Activated T-cell treated with anti-CD3 and anti-CD28 coated beads, Interleukin-2, amount 50 U/mL, for 1 hour (primary cell): Measurements from ENCODE around the gene SLC2A14.
"Not testable (repeated sequence)": the region's sequence is repeated elsewhere in the genome, so short reads cannot be mapped to it uniquely, and the experiment has no call there.

Experiments
- DNase-seq: peaks from one replicate; pipeline ENCODE4 v3.0.0-alpha.2; 2020

Gene SLC2A14

GRCh38 chr12:7869137-7869536 is 3.6 kb downstream of the SLC2A14 start:
- DNase-seq, result no peak

GRCh38 chr12:7868391-7868790 is 4.3 kb downstream of the SLC2A14 start:
- DNase-seq, result no peak

GRCh38 chr12:7864601-7865150 is 8.0 kb downstream of the SLC2A14 start:
- no peak for DNase-seq

GRCh38 chr12:7862814-7863348 is 9.8 kb downstream of the SLC2A14 start:
- DNase-seq, result peak; percentile 37

DNA sequence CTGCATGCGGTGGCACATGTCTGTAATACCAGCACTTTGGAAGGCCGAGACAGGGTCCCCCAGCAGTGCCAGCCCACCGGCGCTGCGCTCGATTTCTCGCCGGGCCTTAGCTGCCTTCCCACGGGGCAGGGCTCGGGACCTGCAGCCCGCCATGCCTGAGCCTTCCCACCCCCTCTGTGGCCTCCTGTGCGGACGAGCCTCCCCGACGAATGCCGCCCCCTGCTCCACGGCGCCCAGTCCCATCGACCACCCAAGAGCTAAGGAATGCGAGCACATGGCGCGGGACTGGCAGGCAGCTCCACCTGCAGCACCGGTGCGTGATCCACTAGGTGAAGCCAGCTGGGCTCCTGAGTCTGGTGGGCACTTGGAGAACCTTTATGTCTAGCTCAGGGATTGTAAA is 10.4 kb downstream of the SLC2A14 start:
- DNase-seq, result not testable (repeated sequence)

DNA sequence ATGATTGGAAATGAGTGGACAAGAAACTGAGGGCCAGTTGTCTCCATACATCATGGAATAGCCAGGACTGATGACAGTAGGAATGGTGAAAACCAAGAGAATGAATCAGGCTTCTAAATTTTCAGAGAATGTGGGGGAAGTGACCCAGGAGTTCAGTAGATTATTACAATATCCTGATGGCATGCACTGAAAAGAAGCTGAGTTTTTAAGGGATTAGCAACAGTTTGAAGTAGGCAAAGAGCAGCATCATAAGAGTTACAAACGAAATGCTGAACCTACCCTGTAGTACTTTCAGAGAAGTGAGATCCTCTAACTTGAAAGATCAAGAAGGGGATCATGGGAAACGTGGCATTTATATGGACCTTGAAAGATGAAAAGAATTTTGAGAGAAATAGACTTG is 13.2 kb downstream of the SLC2A14 start:
- DNase-seq, result no peak

DNA sequence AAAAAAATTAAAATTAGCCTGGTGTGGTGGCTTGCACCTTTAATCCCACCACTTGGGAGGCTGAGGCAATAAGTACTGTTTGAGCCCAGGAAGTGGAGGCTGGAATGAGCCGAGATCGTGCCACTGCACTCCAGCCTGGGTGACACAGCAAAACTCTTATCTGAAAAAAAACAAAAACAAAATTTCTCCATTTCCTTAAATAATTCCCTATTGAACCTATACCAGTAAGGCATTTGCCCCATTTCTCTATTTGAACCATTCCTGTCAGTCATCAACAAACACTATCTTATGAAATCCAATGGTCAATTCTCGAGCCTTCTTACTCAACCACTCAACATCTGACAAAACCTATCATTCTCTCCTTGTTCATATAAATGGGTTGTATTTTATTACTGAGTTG is 14.7 kb downstream of the SLC2A14 start:
- DNase-seq, result no peak

GRCh38 chr12:7856516-7856915 is 16.2 kb downstream of the SLC2A14 start:
- no peak for DNase-seq

- DNase-seq, result no peak
Measured at GRCh38 chr12:7853557-7853956, 19.2 kb downstream of the SLC2A14 start.

GRCh38 chr12:7851622-7852081 is 21.1 kb downstream of the SLC2A14 start:
- not testable (repeated sequence) for DNase-seq

DNA sequence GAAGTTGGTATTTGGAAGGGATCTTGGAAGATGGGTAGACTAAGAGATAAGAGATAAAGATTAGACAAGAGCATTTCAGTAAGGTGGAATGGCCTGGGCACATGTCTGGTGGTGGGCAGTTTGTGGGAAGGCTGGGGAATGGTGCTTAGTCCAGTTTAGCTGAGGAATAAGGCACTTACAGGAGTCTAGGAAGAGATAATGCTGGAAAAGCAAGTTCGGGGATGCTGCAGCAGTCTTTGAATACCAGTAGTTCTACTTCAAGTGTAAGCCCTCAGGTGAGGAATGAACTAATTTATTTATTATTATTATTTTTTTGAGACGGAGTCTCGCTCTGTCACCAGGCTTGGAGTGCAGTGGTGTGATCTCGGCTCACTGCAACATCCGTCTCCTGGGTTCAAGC is 22.6 kb downstream of the SLC2A14 start:
- not testable (repeated sequence) for DNase-seq

GRCh38 chr12:7848098-7848422 is 24.7 kb downstream of the SLC2A14 start:
- not testable (repeated sequence) for DNase-seq

DNA sequence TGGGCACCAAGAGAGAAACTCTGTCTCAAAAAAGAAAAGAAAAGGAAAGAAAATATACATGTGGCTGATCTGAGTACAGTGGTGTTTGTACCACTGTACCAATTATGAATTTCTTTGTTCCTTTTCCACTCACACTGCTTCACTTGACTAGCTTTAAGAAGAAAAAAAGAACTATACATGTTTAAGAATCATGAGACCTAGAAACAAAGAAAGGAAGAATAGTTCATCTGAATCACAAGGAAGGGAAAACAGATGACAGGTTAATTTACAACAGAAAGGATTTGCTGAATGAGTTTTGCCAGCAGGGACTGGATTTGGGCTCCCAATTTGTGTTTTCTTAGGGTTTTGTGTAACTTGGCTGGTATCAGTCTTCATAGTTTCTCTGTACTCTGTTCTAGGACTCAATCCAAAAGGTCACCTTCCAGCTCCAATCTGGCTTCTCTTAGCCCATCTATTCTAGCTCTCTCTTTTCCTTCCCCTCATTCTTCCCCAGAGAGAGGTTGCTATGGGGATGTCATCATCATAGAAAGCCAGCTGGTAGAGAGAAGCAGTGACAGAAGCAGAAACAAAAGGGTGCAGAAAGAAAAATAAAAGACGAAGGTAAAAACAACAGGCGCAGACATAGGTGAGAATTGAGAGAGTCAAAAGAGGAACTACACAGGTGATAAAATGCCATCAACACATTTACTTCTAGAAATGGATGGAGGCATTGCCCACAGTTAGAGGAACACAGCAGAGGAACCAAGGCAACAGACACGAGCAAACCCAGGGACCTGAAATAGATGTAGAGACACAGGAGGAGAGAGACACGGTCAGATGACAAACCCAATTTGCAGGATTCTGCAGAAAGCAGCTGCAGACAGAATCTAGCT is 25.3 kb downstream of the SLC2A14 start:
- DNase-seq, result not testable (repeated sequence)

GRCh38 chr12:7844116-7844515 is 28.6 kb downstream of the SLC2A14 start:
- no peak for DNase-seq

- not testable (repeated sequence) for DNase-seq
Measured at GRCh38 chr12:7843583-7843982, 29.1 kb downstream of the SLC2A14 start.

DNA sequence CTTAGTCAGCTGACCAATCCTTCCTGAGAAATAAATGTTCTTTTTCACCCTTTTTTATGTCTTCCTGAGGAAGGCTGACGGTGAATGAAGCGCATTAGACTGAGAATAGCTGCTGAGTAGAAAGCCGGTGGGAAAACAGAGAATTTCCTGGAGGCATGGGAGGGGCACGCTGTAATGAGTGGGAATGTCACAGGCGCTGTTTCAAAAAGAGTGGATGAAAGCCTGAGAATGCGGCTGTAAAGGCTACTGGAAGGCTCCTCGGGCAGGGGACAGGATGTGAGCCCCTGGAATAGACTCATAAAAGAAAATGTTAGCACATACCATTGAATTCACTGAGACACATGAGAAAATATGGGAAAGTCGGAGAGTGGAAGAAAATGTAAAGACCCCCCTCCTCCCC is 29.6 kb downstream of the SLC2A14 start:
- DNase-seq, result not testable (repeated sequence)

DNA sequence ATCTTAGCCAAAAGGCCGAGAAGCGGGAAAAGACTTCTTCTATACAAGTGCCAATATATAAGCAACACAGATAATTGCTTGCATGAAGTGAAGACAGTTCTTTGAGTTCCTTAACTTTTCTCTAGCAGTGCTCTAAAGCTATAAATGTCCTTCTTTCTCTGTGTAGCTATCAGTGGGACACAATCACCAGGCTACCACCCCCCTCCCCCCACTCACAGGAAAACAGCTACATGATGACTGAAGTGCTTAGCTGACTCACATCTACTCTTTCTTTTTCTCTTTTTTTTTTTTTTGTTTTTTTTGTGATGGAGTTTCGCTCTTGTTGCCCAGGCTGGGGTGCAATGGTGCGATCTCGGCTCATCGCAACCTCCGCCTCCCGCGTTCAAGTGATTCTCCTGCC is 30.3 kb downstream of the SLC2A14 start:
- not testable (repeated sequence) for DNase-seq

DNA sequence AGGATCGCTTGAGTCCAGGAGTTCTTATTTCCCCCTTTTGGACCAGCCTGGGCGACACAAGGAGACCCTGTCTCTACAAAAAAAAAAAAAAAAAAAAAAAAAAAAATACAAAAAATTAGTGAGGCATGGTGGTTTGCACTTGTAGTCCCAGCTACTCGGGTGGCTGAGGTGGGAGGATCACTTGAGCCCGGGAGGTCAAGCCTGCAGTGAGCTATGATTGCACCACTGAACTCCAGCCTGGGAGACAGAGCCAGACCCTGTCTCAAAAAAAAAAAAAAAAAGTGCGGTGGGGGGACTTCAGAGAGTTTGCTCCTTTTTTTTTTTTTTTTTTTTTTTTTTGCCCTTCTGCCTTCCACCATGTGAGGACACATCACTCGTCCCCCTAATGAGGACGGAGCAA is 32.9 kb downstream of the SLC2A14 start:
- not testable (repeated sequence) for DNase-seq

GRCh38 chr12:7839226-7839625 is 33.5 kb downstream of the SLC2A14 start:
- DNase-seq, result not testable (repeated sequence)

GRCh38 chr12:7837366-7837765 is 35.3 kb downstream of the SLC2A14 start:
- no peak for DNase-seq

GRCh38 chr12:7835766-7836165 is 36.9 kb downstream of the SLC2A14 start:
- no peak for DNase-seq

- DNase-seq, result no peak
Measured at GRCh38 chr12:7835116-7835515, 37.6 kb downstream of the SLC2A14 start.

- no peak for DNase-seq
Measured at GRCh38 chr12:7834701-7835100, 38.0 kb downstream of the SLC2A14 start.

GRCh38 chr12:7833831-7834230 is 38.9 kb downstream of the SLC2A14 start:
- DNase-seq, result no peak
